Measurements from ENCODE around the gene NEU1.
"Not testable (repeated sequence)": the region's sequence is repeated elsewhere in the genome, so short reads cannot be mapped to it uniquely, and the experiment has no call there.

NEU1 gene

DNA sequence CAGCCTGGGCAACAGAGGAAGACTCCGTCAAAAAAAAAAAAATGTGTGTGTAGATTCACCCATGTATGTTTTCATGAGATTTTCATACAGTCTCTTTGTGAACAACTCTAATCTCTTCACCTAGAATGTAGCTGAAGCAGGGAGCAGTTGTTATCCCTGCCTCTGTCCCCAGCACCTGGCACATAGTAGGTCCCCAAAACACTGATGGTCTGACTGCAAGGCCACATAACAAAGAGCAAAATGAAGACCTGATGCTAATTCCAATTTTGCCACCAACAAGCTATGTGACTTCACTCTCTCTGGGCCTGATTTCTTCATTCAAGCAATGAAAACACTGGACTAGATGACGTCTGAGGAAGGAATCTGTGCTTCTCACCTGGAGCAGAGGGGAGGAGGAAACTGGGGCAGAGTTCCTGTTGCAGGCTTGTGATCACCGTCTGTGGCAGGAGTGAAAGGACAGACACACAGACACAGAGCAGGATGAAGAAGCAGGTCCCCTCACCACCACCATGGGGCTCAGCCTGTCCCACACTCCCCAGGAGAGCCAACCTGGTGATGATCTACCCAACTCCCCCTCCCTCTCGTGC lies 11.6 kb upstream of the NEU1 start:
- no peak for DNase-seq (ENCODE audit: low spot score)

DNA sequence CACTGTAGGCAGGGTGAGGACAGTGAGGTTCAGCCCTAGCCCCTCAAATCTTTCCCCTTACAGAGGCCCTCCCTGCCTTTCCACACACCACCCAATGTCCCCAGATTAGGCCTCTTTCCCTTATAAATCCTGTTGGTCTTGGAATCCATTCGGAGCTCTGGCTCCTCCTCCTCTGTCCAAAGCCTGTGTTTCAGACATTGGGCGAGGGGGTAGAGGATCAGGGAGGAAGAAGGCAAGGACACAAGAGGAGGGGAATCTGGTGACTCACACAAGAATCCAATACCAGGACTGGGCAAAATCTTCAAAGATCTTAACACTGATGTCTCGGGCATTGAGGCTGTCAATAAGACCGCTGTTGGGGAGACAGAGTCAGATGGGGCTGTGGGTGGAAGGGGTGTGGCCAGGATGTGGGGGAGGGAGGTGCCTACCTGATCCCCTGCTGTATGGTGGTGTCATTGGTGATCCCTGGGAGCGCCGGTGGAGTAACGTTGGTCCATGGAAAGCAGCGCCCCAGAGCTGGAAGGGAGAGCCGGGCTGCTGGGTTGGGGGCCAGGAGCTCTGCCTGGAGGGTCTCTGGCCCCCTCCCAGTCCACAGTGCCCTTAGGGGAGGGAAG lies 8.5 kb upstream of the NEU1 start:
- DNase-seq (ENCODE audit: low spot score) = no peak

DNA sequence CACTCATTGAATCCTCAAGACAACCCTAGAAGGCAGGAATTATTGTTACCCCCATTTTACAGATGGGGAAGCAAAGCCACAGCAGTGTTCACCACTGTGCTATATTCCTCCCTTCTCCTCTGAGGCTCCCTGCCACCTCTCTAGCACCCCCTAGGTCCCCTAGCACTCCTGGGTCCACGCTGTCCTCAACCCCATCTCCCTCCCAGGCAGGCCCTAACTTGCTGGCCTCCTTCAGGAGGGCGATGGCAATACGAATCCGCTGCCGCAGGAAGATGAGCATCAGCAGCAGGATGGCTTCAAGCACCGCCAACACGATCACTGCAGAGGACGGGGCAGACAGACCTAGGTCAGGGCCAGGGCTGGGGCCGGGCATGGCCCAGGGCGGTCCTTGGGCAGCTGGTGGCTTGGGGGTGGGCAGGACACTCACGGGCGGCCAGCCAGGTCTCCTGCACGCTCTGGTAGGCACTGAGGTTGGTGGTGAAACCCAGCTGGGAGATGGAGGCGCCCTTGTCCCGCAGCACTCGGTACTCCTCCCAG lies 7.8 kb upstream of the NEU1 start:
- DNase-seq (ENCODE audit: low spot score) = no peak

DNA sequence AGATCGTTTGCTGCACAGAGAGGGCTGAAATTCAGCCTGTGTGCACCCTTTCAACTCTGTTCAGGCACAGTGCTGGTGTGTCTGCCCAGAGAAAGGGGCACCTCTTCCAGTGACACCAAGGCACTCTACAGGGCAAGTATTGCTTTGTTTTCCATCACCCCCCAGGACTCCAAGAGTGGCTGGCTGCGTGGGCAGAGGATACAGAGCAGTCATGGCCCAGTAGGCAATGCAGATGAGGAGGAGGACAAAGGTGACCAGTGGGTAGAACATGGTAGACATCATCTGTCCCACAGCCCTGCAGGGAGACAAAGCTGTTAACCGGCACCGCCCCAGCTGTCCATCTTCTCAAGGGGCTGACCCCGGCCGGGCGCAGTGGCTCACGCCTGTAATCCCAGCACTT lies 6.7 kb upstream of the NEU1 start:
- no peak for DNase-seq (ENCODE audit: low spot score)

DNA sequence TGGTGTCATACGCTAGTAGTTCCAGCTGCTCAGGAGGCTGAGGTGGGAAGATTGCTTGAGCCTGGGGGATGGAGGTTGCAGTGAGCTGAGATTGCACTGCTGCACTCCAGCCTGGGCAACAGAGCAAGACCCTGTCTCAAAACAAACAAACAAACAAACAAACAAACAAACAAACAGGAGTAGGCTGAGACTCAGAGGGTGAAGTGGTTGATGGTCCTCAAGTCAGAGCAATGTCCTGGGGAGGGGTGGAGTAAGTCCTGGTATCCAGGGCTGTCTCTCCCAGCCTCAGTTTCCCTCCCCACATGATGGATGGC lies 6.0 kb upstream of the NEU1 start:
- DNase-seq (ENCODE audit: low spot score) = not testable (repeated sequence)

DNA sequence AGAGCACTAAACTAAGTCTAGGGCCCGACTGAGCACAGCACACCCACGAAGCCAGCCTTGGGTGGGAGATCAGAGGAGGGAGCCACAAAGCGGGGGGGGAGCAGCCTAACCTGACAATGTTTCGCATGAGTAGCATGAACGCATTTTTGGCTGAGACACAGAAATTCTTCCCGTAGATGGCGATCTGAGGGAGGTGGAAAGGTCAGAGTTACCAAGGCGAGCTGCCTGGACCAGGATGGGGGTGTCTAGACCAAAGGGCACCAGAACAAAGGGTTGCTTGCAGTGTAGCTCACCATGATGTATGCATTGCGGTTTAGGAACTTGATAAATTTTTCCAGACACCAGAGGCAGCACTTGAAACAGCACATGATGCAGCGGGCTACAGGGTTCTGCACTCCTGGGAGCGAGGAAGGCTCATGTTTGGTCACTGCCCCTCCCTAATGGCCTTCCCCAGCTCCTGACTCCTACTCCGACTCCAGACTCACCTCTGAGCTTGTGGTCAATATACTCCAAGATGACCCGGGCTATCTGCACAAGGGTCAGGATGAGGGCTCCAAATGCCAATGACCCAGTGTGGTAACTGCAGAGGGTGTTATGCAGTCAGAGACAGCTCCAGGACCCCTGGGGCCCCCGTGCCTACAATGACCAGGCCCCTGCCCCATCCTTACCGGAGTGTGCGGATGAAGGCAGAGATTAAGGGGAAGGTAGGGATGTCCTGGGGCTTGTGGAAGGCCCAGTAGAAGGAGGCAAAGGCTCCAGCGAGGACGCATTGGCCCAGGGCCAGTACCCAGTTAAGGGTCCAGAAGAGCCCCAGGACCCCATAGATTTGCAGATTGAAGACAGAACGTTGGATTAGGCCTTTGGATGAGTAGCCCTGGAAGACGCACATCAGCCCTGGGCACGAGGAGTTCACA lies 2.8 kb upstream of the NEU1 start:
- DNase-seq (ENCODE audit: low spot score) = no peak

DNA sequence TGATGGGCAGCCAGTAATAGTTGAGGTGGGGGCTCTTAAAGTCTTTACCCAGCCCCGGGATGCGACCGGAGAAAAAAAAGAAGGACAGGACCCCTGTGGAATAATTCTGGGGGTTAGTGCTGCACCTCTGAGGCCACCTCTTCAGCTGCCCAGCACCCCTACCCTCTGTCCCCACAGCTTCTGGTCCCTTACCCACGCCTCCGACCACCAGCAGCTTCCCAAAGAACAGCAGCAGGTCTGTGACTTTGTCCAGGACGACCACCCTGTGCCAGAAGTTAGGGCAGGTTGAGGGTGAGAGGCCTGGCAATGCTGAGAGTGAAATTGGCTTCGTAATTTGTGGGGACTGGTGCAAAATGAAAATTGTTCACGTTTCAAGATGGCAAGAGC lies 2.2 kb upstream of the NEU1 start:
- no peak for DNase-seq (ENCODE audit: low spot score)

DNA sequence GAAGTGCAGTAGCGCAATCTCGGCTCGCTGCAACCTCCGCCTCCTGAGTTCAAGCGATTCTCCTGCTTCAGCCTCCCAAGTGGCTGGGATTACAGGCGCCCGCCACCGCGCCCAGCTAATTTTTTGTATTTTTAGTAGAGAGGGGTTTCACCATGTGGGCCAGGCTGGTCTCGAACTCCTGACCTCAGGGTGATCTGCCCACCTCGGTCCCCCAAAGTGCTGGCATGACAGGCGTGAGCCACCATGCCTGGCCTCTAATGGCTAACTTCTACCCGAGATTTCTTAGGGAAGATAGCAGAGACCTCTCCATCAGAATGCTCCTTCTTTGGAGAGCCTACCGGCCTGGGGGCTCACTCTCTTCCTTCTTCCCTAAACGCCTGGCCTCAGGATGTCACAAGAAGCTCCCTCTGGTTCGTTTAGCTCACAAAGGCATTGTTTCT lies 1.5 kb upstream of the NEU1 start:
- DNase-seq (ENCODE audit: low spot score) = not testable (repeated sequence)

DNA sequence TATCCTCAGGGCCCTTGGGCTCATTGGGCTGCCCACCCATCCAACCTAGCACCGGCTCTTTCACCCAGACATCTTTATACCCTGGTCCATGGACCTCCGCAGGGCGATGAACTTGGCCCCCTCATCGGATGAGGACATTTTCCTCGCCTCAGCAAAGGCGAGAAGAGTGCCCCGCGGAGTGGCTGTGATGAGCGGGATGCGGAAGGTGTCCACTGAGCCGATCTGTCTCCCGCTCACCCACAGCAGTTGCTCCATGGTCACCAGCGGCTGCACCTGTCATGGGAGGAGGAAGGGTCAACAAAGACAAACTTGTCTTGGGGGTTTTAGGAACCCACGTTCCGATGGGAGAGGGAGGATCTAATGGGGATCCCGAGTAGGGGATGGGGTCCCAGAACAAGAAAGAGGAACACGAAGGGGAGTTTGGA lies 690 bp downstream of the NEU1 start:
- no peak for DNase-seq (ENCODE audit: low spot score)

DNA sequence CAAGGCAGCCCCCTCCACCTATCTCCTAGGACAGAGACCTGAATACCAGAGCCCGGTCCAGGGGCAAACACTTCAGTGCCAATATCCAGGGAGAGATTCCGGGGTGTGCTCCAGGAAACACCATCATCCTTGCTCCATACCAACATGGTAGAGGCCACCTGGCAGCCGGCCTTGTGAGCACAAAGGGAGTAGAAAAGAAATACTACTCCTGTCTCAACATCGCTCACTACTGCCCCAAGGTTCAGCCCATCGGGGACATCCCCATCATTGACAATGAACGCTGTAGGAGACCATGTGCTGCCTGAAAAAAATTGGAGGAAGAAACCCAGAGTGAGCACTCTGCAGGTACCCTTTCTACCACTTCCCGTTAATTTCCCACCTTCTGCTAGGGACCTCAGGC lies 1.5 kb downstream of the NEU1 start:
- DNase-seq (ENCODE audit: low spot score) = no peak

DNA sequence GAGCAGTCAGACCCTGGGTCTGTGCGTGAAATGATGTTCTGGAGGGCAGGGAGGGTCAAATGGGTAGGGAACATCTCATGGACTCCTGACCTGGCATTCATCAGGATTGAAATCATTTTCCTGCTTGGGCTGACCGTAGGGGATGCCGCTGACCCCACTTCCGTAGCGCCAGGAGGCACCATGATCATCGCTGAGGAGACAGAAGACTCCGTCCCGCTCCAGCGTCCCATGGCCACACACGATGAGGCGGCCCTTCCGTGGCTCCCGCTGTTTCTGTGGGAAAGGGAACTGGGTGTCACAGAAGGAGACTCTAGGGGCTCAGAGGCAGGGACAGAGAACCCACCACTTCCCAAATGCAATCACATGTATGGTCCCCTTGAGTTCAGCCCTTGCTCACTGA lies 2.3 kb downstream of the NEU1 start:
- no peak for DNase-seq (ENCODE audit: low spot score)

DNA sequence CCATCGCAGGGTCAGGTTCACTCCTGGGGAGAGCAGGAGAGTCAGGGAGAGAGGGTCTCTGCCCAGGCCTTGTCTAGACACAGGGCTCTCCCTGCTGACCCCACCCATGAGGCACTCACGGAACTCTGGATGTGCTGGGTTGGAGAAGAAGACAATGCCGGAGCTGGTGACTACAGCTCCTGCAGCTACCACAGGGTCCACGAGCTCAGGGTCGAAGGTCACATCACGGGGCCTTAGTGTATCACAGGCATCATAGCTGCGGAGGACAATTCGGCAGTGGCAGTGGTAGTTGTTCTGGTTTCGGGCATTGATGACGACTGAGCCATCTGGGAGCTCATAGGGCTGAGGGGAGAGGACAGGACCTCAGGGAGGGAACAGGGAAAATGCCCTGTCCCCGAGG lies 2.7 kb downstream of the NEU1 start:
- no peak for DNase-seq (ENCODE audit: low spot score)

DNA sequence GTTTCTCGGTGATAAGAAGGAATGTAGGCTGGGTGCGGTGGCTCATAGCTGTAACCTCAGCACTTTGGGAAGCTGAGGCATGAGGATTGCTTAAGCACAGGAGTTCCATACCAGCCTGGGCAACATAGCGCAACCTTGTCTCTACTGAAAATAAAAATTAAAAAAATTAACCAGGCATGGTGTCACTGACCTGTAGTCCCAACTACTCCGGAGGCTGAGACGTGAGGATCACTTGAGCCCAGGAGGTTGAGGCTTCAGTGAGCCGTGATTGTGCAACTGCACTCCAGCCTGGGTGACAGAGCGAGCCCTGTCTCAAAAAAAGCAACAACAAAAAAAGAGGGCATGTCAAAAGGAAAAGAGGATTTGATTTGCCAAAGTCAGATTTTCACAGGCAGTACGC lies 3.9 kb downstream of the NEU1 start:
- DNase-seq (ENCODE audit: low spot score) = no peak

DNA sequence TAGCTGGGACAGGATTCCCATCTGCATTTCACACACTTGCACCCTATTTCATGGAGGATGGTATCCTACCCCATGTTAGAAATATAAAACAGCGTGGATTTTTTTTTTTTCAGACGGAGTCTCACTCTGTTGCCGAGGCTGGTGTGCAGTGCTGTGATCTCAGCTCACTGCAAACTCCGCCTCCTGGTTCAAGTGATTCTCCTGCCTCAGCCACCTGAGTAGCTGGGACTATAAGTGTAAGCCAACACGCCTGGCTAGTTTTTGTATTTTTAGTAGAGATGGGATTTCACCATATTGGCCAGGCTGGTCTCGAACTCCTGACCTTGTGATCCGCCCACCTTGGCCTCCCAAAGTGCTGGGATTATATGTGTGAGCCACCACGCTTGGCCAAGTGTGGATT lies 4.8 kb downstream of the NEU1 start:
- DNase-seq (ENCODE audit: low spot score) = not testable (repeated sequence)

DNA sequence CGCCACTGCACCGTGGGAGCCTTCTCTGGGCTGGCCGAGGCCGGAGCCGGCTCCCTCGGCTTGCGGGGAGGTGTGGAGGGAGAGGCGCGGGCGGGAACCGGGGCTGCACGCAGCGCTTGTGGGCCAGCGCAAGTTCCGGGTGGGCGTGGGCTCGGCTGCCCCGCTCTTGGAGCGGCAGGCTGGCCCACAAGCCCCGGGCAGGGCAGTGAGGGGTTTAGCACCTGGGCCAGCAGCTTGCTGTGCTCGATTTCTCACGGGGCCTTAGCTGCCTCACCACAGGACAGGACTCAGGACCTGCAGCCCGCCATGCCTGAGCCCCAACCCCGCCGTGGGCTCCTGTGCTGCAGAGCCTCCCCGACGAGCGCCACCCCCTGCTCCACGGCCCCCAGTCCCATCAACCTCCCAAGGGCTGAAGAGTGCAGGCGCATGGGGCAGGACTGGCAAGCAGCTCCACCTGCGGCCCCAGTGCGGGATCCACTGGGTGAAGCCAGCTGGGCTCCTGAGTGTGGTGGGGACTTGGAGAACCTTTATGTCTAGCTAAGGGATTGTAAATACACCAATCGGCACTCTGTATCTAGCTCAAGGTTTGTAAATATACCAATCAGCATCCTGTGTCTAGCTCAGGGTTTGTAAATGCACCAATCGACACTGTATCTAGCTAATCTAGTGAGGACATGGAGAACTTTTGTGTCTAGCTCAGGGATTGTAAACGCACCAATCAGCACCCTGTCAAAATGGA lies 10.5 kb downstream of the NEU1 start:
- DNase-seq (ENCODE audit: low spot score) = not testable (repeated sequence)

DNA sequence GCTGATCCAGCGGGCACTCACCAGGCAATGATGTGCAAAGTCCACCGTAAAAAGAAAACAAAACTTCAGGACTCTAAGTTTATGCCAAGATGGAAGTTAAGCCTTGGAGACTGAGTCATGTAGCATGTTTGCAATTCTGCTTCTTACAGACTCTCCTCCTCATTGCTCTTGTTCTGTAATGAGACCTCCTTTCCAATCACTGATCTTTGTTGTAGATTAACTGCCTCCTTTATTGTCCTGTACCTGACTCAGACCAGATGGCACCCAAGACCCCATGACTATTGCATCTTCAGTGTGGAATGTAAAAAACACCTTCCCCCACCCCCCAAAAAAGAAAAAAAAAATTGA lies 11.2 kb downstream of the NEU1 start:
- no peak for DNase-seq (ENCODE audit: low spot score)

DNA sequence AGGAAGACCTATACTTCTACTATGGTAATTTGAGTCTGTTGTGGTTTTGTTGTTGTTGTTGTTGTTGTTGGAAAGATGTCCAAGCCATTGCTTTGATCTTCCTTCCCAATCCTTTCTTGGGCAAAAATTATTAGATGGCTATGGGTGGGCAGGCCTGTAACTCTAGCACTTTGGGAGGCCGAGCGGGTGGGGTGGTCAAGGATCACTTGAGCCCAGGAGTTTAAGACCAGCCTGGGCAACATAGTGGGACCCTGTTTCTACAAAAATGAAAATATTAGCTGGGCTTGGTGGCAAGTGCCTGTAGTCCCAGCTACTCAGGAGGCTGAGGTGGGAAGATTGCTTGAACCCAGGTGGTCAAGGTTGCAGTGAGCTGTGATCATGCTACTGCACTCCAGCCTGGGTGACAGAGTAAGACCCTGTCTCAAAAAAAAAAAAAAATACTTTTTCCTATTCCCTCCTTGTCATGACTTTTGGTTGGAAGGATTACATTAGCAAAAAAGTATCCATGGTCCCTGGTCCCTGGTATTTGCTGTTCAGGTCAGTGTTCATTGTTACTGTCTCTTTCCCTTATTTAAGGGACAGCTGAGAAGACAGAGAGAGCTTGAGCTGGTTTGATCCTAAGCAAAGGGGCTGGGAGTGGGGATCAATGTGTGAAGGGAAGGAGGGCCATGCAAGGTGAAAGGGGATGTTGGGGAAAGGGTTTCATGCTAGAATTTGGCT lies 11.7 kb downstream of the NEU1 start:
- no peak for DNase-seq (ENCODE audit: low spot score)

DNA sequence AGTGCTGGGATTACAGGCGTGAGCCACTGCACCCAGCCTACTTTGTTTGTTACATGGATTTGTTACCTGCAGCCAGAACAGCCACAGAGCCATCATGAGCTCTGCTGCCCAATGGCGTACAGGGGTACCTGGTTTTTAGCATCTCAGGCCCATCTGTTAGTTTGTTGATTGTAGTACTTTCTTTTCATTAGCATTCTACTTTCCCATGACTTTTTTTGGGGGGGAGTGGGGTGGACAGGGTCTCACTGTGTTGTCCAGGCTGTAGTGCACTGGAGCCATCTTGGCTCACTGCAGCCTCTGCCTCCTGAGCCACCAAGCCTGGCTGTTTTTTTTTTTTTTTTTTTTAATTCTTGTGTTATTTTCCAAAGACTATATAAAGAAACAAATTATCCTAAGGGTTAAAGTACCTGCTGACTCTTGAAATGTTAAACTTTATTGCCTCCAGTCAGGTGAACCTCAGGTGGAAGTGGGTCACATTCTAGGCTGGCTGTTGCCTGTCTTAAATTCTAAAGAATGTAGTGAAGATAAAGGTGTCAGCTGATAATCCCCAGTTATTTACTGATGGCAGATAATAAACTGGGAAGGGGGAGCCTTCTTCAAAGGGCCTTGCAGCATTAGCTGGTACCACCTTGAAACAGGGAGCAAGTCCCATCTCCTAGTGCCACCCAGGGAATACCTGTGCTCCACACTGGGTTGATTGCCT lies 15.2 kb downstream of the NEU1 start:
- no peak for DNase-seq (ENCODE audit: low spot score)

DNA sequence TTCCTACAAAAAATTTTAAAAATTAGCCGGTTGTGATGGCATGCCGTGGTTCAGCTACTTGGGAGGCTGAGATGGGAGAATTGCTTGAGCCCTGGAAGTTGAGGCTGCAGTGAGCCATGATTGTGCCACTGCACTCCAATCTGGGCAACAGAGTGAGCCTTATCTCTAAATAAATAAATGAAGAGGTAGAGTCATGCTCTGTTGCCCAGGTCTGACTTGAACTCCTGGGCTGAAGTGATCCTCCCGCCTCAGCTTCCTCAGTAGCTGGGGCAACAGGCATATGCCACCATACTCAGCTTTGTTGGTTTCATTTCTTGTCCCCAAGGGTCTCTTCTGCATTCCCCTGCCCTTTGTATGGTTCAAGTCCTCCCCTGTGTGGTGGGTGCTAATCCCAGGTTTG lies 18.1 kb downstream of the NEU1 start:
- DNase-seq (ENCODE audit: low spot score) = no peak

DNA sequence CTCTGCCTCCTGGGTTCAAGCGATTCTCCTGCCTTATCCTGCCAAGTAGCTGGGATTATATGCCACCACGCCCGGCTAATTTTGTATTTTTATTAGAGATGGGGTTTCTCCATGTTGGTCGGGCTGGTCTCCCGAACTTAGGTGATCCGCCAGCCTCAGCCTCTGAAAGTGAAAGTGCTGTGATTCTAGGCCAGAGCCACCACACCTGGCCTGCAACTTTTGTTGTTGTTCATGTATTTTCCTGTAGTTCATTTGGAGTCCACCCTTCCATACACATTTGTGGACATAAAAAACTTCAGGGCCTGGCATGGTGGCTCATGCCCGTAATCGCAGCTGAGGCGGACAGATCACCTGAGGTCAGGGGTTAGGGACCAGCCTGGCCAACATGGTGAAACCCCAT lies 20.6 kb downstream of the NEU1 start:
- DNase-seq (ENCODE audit: low spot score) = no peak

DNA sequence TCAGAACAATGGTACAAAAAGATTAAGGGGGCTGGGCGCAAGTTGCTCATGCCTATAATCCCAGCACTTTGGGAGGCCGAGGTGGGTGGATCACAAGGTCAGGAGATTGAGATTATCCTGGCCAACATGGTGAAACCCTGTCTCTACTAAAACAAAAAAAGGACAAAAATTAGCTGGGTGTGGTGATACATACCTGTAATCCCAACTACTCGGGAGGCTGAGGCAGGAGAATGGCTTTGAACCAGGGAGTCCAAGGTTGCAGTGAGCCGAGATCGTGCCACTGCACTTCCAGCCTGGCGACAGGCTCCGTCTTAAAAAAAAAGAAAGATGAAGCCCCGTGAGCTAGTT lies 22.9 kb downstream of the NEU1 start:
- DNase-seq (ENCODE audit: low spot score) = not testable (repeated sequence)
